Mucosa of descending colon (tissue), 3 donors: Measurements from ENCODE around the gene GCLM. TPM values are rescaled to one million over a fixed set of nuclear protein-coding genes. Genes with fewer than 3 reads are reported as not detected.
"Not testable (repeated sequence)": the region's sequence is repeated elsewhere in the genome, so short reads cannot be mapped to it uniquely, and the experiment has no call there.

Experiments used
- ATAC-seq: fragments of 200-7000 bp; cut with Tn5 transposase; one replicate; pipeline ENCODE4 v1.9.1; 2020; ENCODE audit warnings: mild to moderate bottlenecking, moderate library complexity
- DNase-seq, 3 donors: peaks; one replicate each; pipeline ENCODE4 v3.0.0-alpha.2; 2020
- H3K36me3 ChIP-seq: fragments of 200-600 bp; one replicate; pipeline ENCODE4 v1.8.0; 2021; ENCODE audit warnings: low read depth, mild to moderate bottlenecking
- H3K4me1 ChIP-seq: fragments of 200-600 bp; one replicate; pipeline ENCODE4 v1.8.0; 2021; ENCODE audit warnings: low read depth, mild to moderate bottlenecking
- H3K4me3 ChIP-seq: fragments of 200-600 bp; one replicate; pipeline ENCODE4 v1.8.0; 2021; ENCODE audit warnings: mild to moderate bottlenecking
- H3K9me3 ChIP-seq: fragments of 200-600 bp; one replicate; pipeline ENCODE4 v1.8.0; 2021; ENCODE audit warnings: mild to moderate bottlenecking
- CTCF ChIP-seq: fragments of 200-600 bp; IDR thresholded peaks from one replicate; pipeline ENCODE4 v1.8.0; 2022; ENCODE audit warnings: antibody characterized with exemption, mild to moderate bottlenecking
- intact Hi-C, 2 donors: fragments of 100-400 bp; cut with DNase I in 1 of 2; cut with micrococcal nuclease in 1 of 2; formaldehyde crosslinking; loops; one replicate each; pipeline versions ENCODE4 v1.11.0 to v1.11.1; 2022; cut with DNase I, micrococcal nuclease
- total RNA-seq, 3 donors: library from RNA; stranded (reverse); fragmentation: NEBNext Ultra II Directional in 2 of 3; extraction: Animal tissue kit (Norgen Biotek cat#: 25700) in 2 of 3; gene quantifications; one replicate each; pipeline versions ENCODE4 v1.2.1 to v1.2.4, GENCODE V29; 2021 to 2023
- donor health status: DM: no; HTN: no; CAD: no; lungs with moderate emphysema.
- donor health status: DM: no; HTN: no; CAD: no.
- donor health status: DM: no; HTN: yes; CAD: no.

The GCLM gene
- total RNA-seq, 3 donors from 2014 or later: 10.2 to 15.3 (median 15.0) TPM

GRCh38 chr1:93938461-93939145 is 29.4 kb upstream of the GCLM start:
- peaks cover 10% of the 10 kb centered on the region for H3K9me3 ChIP-seq
- no peak for TF ChIP-seq CTCF
- no peak for ATAC-seq
- DNase-seq: no peak
- no peak overlapping the region for H3K4me3 ChIP-seq
- H3K36me3 ChIP-seq: no peaks in the 10 kb centered on the region
- intact Hi-C loops: no loop called here
- no peaks in the 10 kb centered on the region for H3K4me1 ChIP-seq

- no peaks in the 10 kb centered on the region for H3K36me3 ChIP-seq
- H3K9me3 ChIP-seq: peaks cover 10% of the 10 kb centered on the region
- DNase-seq (no peak), ATAC-seq (no peak)
- intact Hi-C loops: no loop called here
- no peak for TF ChIP-seq CTCF
- no peaks in the 10 kb centered on the region for H3K4me1 ChIP-seq
- H3K4me3 ChIP-seq: no peak overlapping the region
Observed at GRCh38 chr1:93937997-93938396, 28.8 kb upstream of the GCLM start.

- ATAC-seq (no peak), DNase-seq (no peak)
- intact Hi-C loops: no loop called here
- Histone ChIP-seq H3K9me3 (no peaks in the 10 kb centered on the region), H3K4me1 (no peaks in the 10 kb centered on the region), H3K36me3 (no peaks in the 10 kb centered on the region), H3K4me3 (no peak overlapping the region)
- no peak for TF ChIP-seq CTCF
Observed at GRCh38 chr1:93925206-93925605, 16.0 kb upstream of the GCLM start.

GRCh38 chr1:93919780-93920179 is 10.6 kb upstream of the GCLM start:
- DNase-seq: no peak
- no peak for ATAC-seq
- Histone ChIP-seq H3K4me3 (no peak overlapping the region), H3K4me1 (no peaks in the 10 kb centered on the region), H3K36me3 (no peaks in the 10 kb centered on the region), H3K9me3 (no peaks in the 10 kb centered on the region)
- intact Hi-C loops: no loop called here
- no peak for TF ChIP-seq CTCF

GRCh38 chr1:93917302-93917701 is 8.1 kb upstream of the GCLM start:
- DNase-seq (no peak), ATAC-seq (no peak)
- no peaks in the 10 kb centered on the region for H3K36me3 ChIP-seq
- H3K4me3 ChIP-seq: no peak overlapping the region
- no peaks in the 10 kb centered on the region for H3K4me1 ChIP-seq
- intact Hi-C loops: no loop called here
- H3K9me3 ChIP-seq: no peaks in the 10 kb centered on the region
- no peak for TF ChIP-seq CTCF

GRCh38 chr1:93910880-93911279 is 1.6 kb upstream of the GCLM start:
- H3K36me3 ChIP-seq, H3K4me1 ChIP-seq, ATAC-seq, H3K4me3 ChIP-seq, H3K9me3 ChIP-seq, DNase-seq, intact Hi-C loops: not testable (repeated sequence)
